Measurements from ENCODE around the gene LAMC1.

DNA sequence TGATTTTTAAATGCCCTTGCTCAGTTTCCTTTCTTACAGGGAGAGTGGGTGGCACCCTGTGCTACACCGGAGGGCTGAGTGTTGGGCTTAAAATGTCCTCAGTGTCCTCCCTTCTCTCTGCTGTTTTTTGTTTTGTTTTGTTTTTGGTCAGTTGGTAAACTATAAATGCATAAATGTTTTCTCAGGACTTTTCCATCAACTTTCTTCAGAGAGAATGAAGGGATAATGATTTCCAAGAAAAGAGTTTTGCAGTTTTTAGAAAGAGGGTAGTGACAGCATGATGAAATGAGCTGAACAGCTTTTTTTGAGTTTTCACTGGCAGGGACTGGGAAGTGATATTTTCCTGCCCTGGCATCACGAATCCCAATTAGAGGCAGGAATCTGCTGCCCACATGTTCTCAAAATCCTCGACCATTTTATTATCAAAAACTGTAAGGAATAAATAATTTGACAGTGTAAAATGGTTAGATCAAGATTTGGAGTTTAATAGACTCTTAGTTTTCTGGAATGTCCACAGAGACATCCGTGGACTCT lies 15.2 kb downstream of the LAMC1 start:
- TF ChIP-seq POLR2A (IDR thresholded peaks at IDR 0.05): no peak
- TF ChIP-seq, protein P1, sequence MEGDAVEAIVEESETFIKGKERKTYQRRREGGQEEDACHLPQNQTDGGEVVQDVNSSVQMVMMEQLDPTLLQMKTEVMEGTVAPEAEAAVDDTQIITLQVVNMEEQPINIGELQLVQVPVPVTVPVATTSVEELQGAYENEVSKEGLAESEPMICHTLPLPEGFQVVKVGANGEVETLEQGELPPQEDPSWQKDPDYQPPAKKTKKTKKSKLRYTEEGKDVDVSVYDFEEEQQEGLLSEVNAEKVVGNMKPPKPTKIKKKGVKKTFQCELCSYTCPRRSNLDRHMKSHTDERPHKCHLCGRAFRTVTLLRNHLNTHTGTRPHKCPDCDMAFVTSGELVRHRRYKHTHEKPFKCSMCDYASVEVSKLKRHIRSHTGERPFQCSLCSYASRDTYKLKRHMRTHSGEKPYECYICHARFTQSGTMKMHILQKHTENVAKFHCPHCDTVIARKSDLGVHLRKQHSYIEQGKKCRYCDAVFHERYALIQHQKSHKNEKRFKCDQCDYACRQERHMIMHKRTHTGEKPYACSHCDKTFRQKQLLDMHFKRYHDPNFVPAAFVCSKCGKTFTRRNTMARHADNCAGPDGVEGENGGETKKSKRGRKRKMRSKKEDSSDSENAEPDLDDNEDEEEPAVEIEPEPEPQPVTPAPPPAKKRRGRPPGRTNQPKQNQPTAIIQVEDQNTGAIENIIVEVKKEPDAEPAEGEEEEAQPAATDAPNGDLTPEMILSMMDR (IDR thresholded peaks at IDR 0.05): no peak

Data from uterus (tissue), 2 donors.